ENCODE data around the gene CIRBP. TPM values are rescaled to one million over a fixed set of nuclear protein-coding genes. Genes with fewer than 3 reads are reported as not detected.

The CIRBP gene
- total RNA-seq, 4 donors from 2014 or later: 274 to 578 (median 418) TPM

GRCh38 chr19:1308718-1309117, 39.6 kb downstream of the CIRBP start:
- no peak for TF ChIP-seq POLR2A (IDR thresholded peaks at IDR 0.05)
- H3K27me3 ChIP-seq: peaks cover 14 to 15% (median 15%) of the 10 kb centered on the region in 3 donors
- H3K36me3 ChIP-seq: no peaks in the 10 kb centered on the region
- H3K27ac ChIP-seq: no peak overlapping the region
- ATAC-seq (no peak), DNase-seq (no peak)
- intact Hi-C loops (cut with DNase I; ENCODE audit: low total_unique reads) (no loop called here), in situ Hi-C loops (cut with MboI; ENCODE audit: low sequenced_read_pairs in 4 of 4) (no loop called here)
- H3K4me3 ChIP-seq: no peak overlapping the region
- H3K4me1 ChIP-seq: no peaks in the 10 kb centered on the region
- H3K9me3 ChIP-seq: no peaks in the 10 kb centered on the region

- ATAC-seq (no peak), DNase-seq (no peak)
- intact Hi-C loops (cut with DNase I; ENCODE audit: low total_unique reads) (no loop called here), in situ Hi-C loops (cut with MboI; ENCODE audit: low sequenced_read_pairs in 4 of 4) (no loop called here)
- TF ChIP-seq CTCF (IDR thresholded peaks at IDR 0.05 in 4 of 5, conservative IDR thresholded peaks at IDR 0.05 in 1 of 5): no peak
- no peak for TF ChIP-seq POLR2A (IDR thresholded peaks at IDR 0.05)
- H3K36me3 ChIP-seq: no peaks in the 10 kb centered on the region
- H3K4me3 ChIP-seq: no peak overlapping the region
- no peaks in the 10 kb centered on the region for H3K4me1 ChIP-seq
- H3K9me3 ChIP-seq: no peaks in the 10 kb centered on the region
- no peak overlapping the region for H3K27ac ChIP-seq
- peaks cover 21 to 26% (median 24%) of the 10 kb centered on the region in 3 donors for H3K27me3 ChIP-seq
Observed at GRCh38 chr19:1309977-1310852, 41.1 kb downstream of the CIRBP start.

- no peak for DNase-seq
- H3K4me3 ChIP-seq: no peak overlapping the region
- intact Hi-C loops (cut with DNase I; ENCODE audit: low total_unique reads) (no loop called here), in situ Hi-C loops (cut with MboI; ENCODE audit: low sequenced_read_pairs in 4 of 4) (no loop called here)
- no peak for TF ChIP-seq POLR2A (IDR thresholded peaks at IDR 0.05)
- no peak for TF ChIP-seq CTCF (IDR thresholded peaks at IDR 0.05 in 4 of 5, conservative IDR thresholded peaks at IDR 0.05 in 1 of 5)
- H3K36me3 ChIP-seq: no peaks in the 10 kb centered on the region
- H3K9me3 ChIP-seq: no peaks in the 10 kb centered on the region
- H3K27ac ChIP-seq: no peak overlapping the region
- no peaks in the 10 kb centered on the region for H3K4me1 ChIP-seq
- ATAC-seq: no peak
- peaks cover 21 to 29% (median 28%) of the 10 kb centered on the region in 3 donors for H3K27me3 ChIP-seq
Observed at GRCh38 chr19:1310853-1311180, 41.7 kb downstream of the CIRBP start.

GRCh38 chr19:1311543-1312091, 42.5 kb downstream of the CIRBP start:
- Histone ChIP-seq H3K9me3 (no peaks in the 10 kb centered on the region), H3K4me1 (no peaks in the 10 kb centered on the region), H3K27me3 (peaks cover 27 to 36% (median 33%) of the 10 kb centered on the region in 3 donors), H3K4me3 (no peak overlapping the region), H3K36me3 (no peaks in the 10 kb centered on the region), H3K27ac (no peak overlapping the region)
- ATAC-seq (no peak), DNase-seq (no peak)
- TF ChIP-seq POLR2A (IDR thresholded peaks at IDR 0.05) (no peak), CTCF (IDR thresholded peaks at IDR 0.05 in 4 of 5, conservative IDR thresholded peaks at IDR 0.05 in 1 of 5) (no peak)
- in situ Hi-C loops (cut with MboI; ENCODE audit: low sequenced_read_pairs in 4 of 4) (no loop called here), intact Hi-C loops (cut with DNase I; ENCODE audit: low total_unique reads) (no loop called here)
